Liver (tissue), 9 donors: ENCODE data around the gene MAP4K1. TPM values are rescaled to one million over a fixed set of nuclear protein-coding genes. Genes with fewer than 3 reads are reported as not detected.
A peak's percentile ranks its signal among the peaks of the same experiment; 100 is the strongest.

Experiments
- DNase-seq: peaks from one replicate; pipeline ENCODE4 v3.0.0-alpha.2; 2017; ENCODE audit warnings: low spot score
- H3K27ac ChIP-seq, 2 donors: one replicate each; pipeline ENCODE4 v1.7.0; 2013; ENCODE audit warnings: inconsistent platforms in 2 of 2, low read length in 2 of 2, control low read depth in 1 of 2, low read depth in 1 of 2, mild to moderate bottlenecking in 1 of 2
- H3K27me3 ChIP-seq, 4 donors: one replicate each; pipeline versions ENCODE4 v1.6.1 to v1.7.0; 2013; ENCODE audit warnings: low read length in 3 of 4, inconsistent platforms in 1 of 4, mild to moderate bottlenecking in 1 of 4, moderate library complexity in 1 of 4; ENCODE audit not compliant: control insufficient read depth in 4 of 4, insufficient read depth in 4 of 4
- H3K36me3 ChIP-seq, 4 donors: one replicate each; pipeline versions ENCODE4 v1.6.1 to v1.7.0; 2013; ENCODE audit warnings: low read length in 3 of 4, mild to moderate bottlenecking in 3 of 4, low read depth in 1 of 4, moderate library complexity in 1 of 4; ENCODE audit not compliant: control insufficient read depth in 4 of 4, insufficient read depth in 3 of 4
- H3K4me1 ChIP-seq, 4 donors: one replicate each; pipeline versions ENCODE4 v1.6.1 to v1.7.0; 2013; ENCODE audit warnings: low read length in 3 of 4, mild to moderate bottlenecking in 3 of 4, moderate library complexity in 1 of 4; ENCODE audit not compliant: control insufficient read depth in 4 of 4, insufficient read depth in 4 of 4
- H3K4me3 ChIP-seq, 3 donors: one replicate each; pipeline versions ENCODE4 v1.6.1 to v1.7.0; 2013; ENCODE audit warnings: low read length in 3 of 3, control low read depth in 1 of 3, low read depth in 1 of 3, mild to moderate bottlenecking in 1 of 3
- H3K9ac ChIP-seq, 2 donors: one replicate each; pipeline ENCODE4 v1.7.0; 2013; ENCODE audit warnings: low read length in 2 of 2, mild to moderate bottlenecking in 2 of 2, moderate library complexity in 2 of 2, control low read depth in 1 of 2, low read depth in 1 of 2
- H3K9me3 ChIP-seq, 4 donors: one replicate each; pipeline versions ENCODE4 v1.6.1 to v1.7.0; 2013; ENCODE audit warnings: low read length in 3 of 4; ENCODE audit not compliant: control insufficient read depth in 4 of 4
- FOXA1 ChIP-seq: IDR thresholded peaks from 2 replicates; pipeline ENCODE4 v1.6.1; 2016; ENCODE audit warnings: antibody characterized with exemption
- GABPA ChIP-seq, 2 donors: IDR thresholded peaks in 1 of 2; conservative IDR thresholded peaks in 1 of 2; 2 replicates each; pipeline ENCODE4 v1.6.1; 2016; ENCODE audit warnings: antibody characterized with exemption in 2 of 2, mild to moderate bottlenecking in 1 of 2, moderate library complexity in 1 of 2
- HNF4A ChIP-seq, 2 donors: conservative IDR thresholded peaks; 2 replicates each; pipeline ENCODE4 v1.6.1; 2016; ENCODE audit warnings: antibody characterized with exemption in 2 of 2, mild to moderate bottlenecking in 2 of 2
- NR2F2 ChIP-seq: IDR thresholded peaks from 2 replicates; pipeline ENCODE4 v1.6.1; 2016; ENCODE audit warnings: antibody characterized with exemption
- RAD21 ChIP-seq, 2 donors: IDR thresholded peaks; 2 replicates each; pipeline ENCODE4 v1.6.1; 2016; ENCODE audit warnings: antibody characterized with exemption in 2 of 2, mild to moderate bottlenecking in 2 of 2
- RXRA ChIP-seq, 2 donors: IDR thresholded peaks; 2 replicates each; pipeline ENCODE4 v1.6.1; 2017 to 2018; ENCODE audit warnings: antibody characterized with exemption in 2 of 2, mild to moderate bottlenecking in 1 of 2
- SP1 ChIP-seq: IDR thresholded peaks from 2 replicates; pipeline ENCODE4 v1.6.1; 2018; ENCODE audit warnings: antibody characterized with exemption, mild to moderate bottlenecking
- TAF1 ChIP-seq: conservative IDR thresholded peaks from 2 replicates; pipeline ENCODE4 v1.6.1; 2016; ENCODE audit warnings: antibody characterized with exemption, mild to moderate bottlenecking
- WGBS: extraction: QIAGEN DNeasy Blood & Tissue Kit; methylation state at CpG from one replicate; pipeline ENCODE4 v1.1.7; 2013; 5-methylcytosine and 5-hydroxymethylcytosine counted together
- polyA plus RNA-seq, 2 donors: library from polyadenylated mRNA; stranded (reverse) in 1 of 2; unstranded in 1 of 2; fragments of 200-250 nt in 1 of 2; fragments of >200 nt in 1 of 2; fragmentation: Nextera tagmentation in 1 of 2; extraction: Ambion mirVana in 1 of 2; gene quantifications; one replicate each; pipeline versions ENCODE4 v1.2.1 to v1.2.3, GENCODE V29; 2013 to 2015
- total RNA-seq, 2 donors: library from RNA; depleted of rRNA; stranded (reverse); fragments of >200 nt; gene quantifications; one replicate each; pipeline ENCODE4 v1.2.3, GENCODE V29; 2014
- TF ChIP-seq, protein P1 (sequence below): IDR thresholded peaks from 2 replicates; pipeline ENCODE4 v1.6.1; 2016; ENCODE audit warnings: antibody characterized with exemption
- TF ChIP-seq, protein P2 (sequence below): IDR thresholded peaks from 2 replicates; pipeline ENCODE4 v1.6.1; 2016; ENCODE audit warnings: antibody characterized with exemption, mild to moderate bottlenecking
- donor health status: healthy.
- donor health status: healthy.
- donor health status: healthy.
- donor health status: healthy.
- donor health status: healthy.

MAP4K1 gene
- total and polyA plus RNA-seq, 4 donors, result 0.89 to 3.1 (median 1.9) TPM

DNA sequence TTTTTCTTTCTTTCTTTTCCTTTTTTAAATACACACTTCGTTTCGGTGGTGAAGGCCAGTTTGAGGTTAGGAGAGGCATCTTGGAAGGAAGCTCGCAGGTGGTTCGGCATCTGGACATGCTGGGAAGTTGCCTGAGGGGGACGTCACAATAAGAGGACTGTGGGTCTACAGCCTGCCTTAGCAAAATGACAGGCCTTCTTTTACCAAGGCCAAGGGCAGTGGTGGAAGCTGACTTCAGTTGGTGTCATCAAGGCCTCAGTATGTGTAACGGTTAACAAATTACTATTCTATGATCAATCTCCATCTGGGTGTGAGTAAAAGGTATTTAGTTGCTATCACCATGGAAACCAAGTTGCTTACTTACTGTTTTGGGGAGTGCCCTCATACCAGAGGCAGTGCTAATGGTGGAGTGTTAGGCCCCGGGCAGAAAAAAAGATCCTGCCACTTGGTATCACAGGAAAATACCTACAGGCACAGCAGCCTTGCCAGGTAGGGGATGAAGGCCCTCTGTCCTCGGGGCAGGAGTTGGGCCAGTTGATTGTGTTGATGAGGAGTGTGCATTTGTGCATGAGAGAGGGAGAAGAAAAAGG, 40.0 kb upstream of the MAP4K1 start:
- Histone ChIP-seq H3K27ac (peak overlapping the region; percentile 73 to 85), H3K9me3 (no peaks in the 10 kb centered on the region), H3K27me3 (no peaks in the 10 kb centered on the region), H3K4me3 (no peak overlapping the region), H3K36me3 (no peaks in the 10 kb centered on the region), H3K4me1 (peaks cover 20 to 66% (median 64%) of the 10 kb centered on the region in 4 donors), H3K9ac (no peak overlapping the region)
- no peak for DNase-seq
- no peak for TF ChIP-seq RAD21 (IDR thresholded peaks at IDR 0.05)
- WGBS, result 83% methylated on average over 8 of the region's 8 CpGs

DNA sequence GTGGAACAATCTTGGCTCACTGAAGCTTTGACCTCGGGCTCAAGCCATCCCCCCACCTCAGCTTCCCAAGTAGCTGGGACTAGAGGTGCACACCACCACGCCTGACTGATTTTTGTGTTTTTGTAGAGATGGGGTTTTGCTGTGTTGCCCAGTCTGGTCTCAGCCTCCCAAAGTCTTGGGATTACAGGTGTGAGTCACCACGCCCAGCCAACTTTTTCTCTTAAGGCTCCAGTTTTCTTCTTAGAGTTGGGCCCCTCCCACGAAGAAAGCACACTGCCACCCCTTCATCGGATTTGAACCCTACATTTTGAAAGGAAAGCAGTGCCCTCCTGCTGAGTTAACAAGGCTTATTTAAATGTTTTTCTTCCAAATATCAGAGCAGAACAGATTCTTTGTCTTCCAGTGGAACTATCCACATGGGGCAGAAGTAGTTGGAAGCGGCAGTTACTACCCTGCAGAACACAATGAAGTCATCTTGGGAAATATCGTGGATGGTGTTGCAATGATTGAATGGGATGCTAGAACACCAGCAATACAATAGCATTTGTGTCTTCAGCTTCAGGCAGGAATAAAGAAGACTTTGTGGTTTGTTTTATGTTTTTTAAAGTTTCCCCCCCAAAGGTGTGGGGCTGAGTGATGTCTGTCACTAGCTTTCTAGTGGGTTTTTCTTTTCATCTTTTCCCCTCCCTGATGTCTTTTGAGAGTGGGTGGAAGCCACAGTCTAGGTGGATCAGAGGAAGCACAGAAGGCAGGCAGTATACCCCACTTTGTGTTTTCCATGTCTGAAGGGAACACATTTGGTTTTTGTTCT, 38.6 kb upstream of the MAP4K1 start:
- 75% methylated on average over 7 of the region's 7 CpGs for WGBS
- Histone ChIP-seq H3K36me3 (no peaks in the 10 kb centered on the region), H3K9me3 (no peaks in the 10 kb centered on the region), H3K27me3 (no peaks in the 10 kb centered on the region), H3K27ac (peak overlapping the region in 1 of 2 donors; percentile 48), H3K4me1 (peaks cover 29 to 79% (median 69%) of the 10 kb centered on the region in 4 donors), H3K9ac (no peak overlapping the region), H3K4me3 (no peak overlapping the region)
- TF ChIP-seq, protein P1, sequence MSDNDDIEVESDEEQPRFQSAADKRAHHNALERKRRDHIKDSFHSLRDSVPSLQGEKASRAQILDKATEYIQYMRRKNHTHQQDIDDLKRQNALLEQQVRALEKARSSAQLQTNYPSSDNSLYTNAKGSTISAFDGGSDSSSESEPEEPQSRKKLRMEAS, result no peak
- TF ChIP-seq, protein P2, sequence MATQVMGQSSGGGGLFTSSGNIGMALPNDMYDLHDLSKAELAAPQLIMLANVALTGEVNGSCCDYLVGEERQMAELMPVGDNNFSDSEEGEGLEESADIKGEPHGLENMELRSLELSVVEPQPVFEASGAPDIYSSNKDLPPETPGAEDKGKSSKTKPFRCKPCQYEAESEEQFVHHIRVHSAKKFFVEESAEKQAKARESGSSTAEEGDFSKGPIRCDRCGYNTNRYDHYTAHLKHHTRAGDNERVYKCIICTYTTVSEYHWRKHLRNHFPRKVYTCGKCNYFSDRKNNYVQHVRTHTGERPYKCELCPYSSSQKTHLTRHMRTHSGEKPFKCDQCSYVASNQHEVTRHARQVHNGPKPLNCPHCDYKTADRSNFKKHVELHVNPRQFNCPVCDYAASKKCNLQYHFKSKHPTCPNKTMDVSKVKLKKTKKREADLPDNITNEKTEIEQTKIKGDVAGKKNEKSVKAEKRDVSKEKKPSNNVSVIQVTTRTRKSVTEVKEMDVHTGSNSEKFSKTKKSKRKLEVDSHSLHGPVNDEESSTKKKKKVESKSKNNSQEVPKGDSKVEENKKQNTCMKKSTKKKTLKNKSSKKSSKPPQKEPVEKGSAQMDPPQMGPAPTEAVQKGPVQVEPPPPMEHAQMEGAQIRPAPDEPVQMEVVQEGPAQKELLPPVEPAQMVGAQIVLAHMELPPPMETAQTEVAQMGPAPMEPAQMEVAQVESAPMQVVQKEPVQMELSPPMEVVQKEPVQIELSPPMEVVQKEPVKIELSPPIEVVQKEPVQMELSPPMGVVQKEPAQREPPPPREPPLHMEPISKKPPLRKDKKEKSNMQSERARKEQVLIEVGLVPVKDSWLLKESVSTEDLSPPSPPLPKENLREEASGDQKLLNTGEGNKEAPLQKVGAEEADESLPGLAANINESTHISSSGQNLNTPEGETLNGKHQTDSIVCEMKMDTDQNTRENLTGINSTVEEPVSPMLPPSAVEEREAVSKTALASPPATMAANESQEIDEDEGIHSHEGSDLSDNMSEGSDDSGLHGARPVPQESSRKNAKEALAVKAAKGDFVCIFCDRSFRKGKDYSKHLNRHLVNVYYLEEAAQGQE, result no peak
- TF ChIP-seq SP1 (no peak), RAD21 (IDR thresholded peaks at IDR 0.05) (no peak), GABPA (IDR thresholded peaks at IDR 0.05 in 1 of 2, conservative IDR thresholded peaks at IDR 0.05 in 1 of 2) (no peak), RXRA (IDR thresholded peaks at IDR 0.05) (no peak), TAF1 (no peak)
- DNase-seq, result no peak

DNA sequence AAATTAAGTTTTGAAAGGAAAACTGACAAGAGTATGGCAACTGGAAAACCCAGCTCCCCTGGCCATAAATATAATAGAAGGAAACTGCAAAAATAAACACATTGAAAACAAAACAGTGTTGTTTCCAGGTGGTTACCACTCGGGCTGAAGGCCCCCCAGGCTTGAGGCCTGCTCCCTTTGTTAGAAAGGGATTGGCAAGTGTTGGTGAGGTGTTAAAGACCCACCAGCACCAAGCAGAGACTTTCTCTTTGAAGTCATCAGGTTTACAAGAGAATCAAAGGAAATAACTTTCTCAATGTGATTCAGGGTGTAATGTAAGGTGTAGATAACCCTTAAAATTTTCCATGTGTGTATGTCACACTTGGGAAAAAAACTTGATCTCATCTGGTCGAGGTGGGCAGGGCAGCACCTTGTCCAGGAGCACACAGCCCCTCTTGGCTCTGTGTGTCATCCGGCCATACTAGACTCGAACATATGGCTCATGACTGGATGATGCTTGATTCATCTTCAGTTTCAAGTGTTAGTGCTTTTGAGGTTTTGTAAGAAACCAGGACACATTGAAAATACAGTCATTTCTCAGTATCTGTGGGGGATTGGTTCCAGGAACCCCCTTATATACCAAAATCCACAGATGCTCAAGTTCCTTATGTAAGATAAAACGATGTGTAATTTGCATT, 37.5 kb upstream of the MAP4K1 start:
- no peaks in the 10 kb centered on the region for H3K9me3 ChIP-seq
- H3K4me1 ChIP-seq, result peaks cover 32 to 84% (median 77%) of the 10 kb centered on the region in 4 donors
- 65% methylated on average over 5 of the region's 5 CpGs for WGBS
- DNase-seq, result no peak
- no peak overlapping the region for H3K4me3 ChIP-seq
- no peak for TF ChIP-seq NR2F2
- TF ChIP-seq, protein P2, result no peak
- TF ChIP-seq RAD21 (IDR thresholded peaks at IDR 0.05), result no peak
- no peak for TF ChIP-seq FOXA1
- no peak for TF ChIP-seq HNF4A (conservative IDR thresholded peaks at IDR 0.05)
- peak overlapping the region; percentile 29 to 91 for H3K27ac ChIP-seq
- no peaks in the 10 kb centered on the region for H3K27me3 ChIP-seq
- H3K9ac ChIP-seq, result no peak overlapping the region
- no peaks in the 10 kb centered on the region for H3K36me3 ChIP-seq
